ENCODE measurements around the gene PCYT2.

DNA sequence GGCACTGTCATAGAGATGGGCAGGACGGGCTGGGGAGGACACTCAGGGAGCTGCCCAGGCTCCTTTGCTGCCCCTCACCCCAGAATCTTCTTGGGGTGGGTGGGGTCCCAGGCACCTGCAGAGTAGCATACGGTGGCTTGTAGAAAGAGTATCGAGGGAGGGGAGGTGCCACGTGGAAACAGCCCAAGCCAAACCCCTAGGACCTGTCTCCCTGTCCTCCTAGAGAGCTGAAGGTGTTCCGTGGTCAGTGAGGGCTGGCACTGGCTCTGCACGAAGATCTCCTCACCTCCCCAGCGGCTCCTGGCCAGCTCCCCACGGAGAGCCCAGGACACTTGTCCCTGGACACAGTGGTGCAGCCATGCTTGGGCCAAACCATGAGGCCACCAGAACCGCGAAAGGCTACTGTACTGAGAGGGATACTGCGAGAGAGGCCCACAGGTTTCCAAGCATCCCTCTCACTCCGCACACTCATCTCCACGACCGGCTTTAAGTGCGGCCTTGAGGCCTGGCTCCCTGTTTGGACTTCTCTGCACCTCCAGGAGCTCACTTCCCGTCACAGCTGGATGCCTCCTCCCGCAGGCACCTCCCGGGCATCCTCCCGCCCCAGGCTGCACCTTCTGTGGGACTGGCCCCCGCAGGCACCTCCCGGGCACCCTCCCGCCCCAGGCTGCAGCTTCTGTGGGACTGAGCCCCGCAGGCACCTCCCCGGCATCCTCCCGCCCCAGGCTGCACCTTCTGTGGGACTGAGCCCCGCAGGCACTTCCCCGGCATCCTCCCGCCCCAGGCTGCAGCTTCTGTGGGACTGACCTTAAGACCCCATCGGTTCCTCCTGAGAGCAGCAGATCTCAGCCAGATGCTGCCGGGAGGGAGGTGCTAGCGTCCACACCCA is 18.3 kb upstream of the PCYT2 start:
- TF ChIP-seq, protein P1, sequence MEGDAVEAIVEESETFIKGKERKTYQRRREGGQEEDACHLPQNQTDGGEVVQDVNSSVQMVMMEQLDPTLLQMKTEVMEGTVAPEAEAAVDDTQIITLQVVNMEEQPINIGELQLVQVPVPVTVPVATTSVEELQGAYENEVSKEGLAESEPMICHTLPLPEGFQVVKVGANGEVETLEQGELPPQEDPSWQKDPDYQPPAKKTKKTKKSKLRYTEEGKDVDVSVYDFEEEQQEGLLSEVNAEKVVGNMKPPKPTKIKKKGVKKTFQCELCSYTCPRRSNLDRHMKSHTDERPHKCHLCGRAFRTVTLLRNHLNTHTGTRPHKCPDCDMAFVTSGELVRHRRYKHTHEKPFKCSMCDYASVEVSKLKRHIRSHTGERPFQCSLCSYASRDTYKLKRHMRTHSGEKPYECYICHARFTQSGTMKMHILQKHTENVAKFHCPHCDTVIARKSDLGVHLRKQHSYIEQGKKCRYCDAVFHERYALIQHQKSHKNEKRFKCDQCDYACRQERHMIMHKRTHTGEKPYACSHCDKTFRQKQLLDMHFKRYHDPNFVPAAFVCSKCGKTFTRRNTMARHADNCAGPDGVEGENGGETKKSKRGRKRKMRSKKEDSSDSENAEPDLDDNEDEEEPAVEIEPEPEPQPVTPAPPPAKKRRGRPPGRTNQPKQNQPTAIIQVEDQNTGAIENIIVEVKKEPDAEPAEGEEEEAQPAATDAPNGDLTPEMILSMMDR (IDR thresholded peaks at IDR 0.05) = no peak
- TF ChIP-seq EZH2 (IDR thresholded peaks at IDR 0.05; ENCODE audit: borderline replicate concordance, insufficient read depth, low read depth, low read length, poor library complexity, severe bottlenecking) = no peak
